Germinal center (tissue), 1 donor: Measurements from ENCODE around the gene LAMB1.
"Not testable (repeated sequence)": the region's sequence is repeated elsewhere in the genome, so short reads cannot be mapped to it uniquely, and the experiment has no call there.

Source experiments
- DNase-seq: peaks from one replicate; pipeline ENCODE4 v3.0.0; 2012; ENCODE audit warnings: mixed read lengths, low spot score

Gene LAMB1

DNA sequence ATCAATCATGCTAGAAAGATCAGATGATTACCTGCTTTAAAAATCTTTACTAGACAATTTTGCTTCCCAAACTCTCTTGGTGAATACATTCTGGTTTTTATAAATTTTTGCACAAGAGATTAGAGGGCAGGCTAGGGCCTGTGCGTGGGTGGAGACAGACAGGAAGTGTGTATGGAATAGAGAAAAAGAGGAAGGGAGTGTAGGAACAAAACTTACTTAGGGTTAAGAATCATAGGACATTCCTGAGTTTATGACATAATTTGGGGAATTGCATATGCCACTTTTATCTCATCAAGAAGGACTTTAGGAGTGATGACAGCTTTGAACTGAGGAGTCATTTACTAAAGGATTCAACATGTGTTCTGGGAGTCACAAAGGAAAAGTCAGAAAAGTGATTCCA is 31.3 kb downstream of the LAMB1 start:
- DNase-seq = no peak

GRCh38 chr7:107971100-107971499 is 31.9 kb downstream of the LAMB1 start:
- no peak for DNase-seq

DNA sequence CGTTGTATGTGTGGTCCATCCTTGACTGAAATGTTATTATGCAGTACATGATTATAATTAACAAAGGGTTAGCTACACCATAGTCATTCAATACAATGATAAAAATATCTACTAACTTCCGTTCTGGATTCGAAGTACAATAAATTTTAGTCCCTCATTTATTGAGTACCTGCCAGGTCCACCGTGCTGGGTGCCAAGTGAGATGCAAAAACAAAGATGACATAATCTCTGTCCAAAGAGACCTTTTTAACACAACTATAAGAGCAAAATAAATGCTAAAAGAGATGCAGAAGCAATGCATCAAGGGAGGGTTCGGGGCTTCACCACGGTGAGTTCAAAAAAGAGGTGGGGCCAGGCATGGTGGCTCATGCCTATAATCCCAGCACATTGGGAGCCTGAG is 33.1 kb downstream of the LAMB1 start:
- DNase-seq = no peak

GRCh38 chr7:107968449-107968848 is 34.5 kb downstream of the LAMB1 start:
- no peak for DNase-seq

- no peak for DNase-seq
Measured at GRCh38 chr7:107967420-107967819, 35.5 kb downstream of the LAMB1 start.

GRCh38 chr7:107966711-107967110 is 36.2 kb downstream of the LAMB1 start:
- DNase-seq = no peak

GRCh38 chr7:107964510-107964909 is 38.5 kb downstream of the LAMB1 start:
- no peak for DNase-seq

DNA sequence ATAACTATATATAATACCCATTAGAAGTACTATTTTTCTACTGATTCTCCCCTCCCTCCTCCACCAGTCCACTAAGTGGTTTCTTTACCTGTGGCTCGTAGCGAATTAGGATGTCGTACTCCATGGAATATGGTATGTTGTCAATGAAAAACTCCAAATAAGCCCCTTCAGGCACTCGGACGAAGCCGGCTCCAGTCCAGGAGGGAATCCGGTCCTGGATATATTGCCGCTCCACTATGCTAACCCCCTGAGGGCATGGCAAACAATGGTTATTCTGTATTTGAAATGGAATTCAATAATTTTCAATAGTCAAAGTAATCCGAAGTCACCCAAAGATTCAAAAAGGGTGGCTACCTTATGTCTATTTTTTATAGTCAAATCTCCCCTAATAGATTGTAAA is 40.1 kb downstream of the LAMB1 start:
- DNase-seq = no peak

GRCh38 chr7:107961405-107961804 is 41.6 kb downstream of the LAMB1 start:
- no peak for DNase-seq

DNA sequence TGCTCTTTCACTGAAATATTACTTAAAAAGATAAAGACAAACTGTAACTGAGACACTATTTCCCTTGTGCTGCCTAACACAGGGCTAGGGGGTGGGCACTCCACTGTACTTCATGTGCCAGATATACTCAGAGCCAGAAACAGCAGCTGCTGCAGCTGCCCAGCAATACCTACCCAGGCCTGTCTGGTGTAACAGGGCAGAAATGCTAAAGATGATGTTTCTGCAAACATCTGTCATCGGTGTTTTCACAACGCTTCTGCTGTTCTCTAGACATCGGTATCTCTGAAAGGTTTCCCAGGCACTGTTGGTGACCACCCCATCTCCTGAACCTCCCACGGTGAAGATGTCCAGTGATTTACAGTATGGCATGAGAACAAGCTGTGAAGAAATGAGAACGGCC is 42.7 kb downstream of the LAMB1 start:
- no peak for DNase-seq

DNA sequence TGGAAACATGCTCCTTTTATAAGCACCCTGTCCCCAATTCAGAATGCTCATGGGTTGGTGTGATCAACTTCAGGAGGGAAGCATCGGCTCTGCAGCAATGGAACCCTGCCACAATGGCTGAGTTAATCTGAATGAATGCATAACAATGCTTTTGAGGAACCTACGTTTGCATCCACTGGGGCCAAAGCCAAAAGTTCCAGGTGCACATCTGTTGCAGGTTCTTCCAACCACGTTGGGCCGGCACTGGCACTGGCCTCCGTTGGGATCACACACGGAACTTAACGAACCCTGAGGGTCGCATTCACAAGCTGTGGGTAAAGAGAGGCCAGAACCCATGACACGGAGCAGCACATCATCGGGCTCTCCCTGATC is 43.4 kb downstream of the LAMB1 start:
- no peak for DNase-seq

GRCh38 chr7:107958764-107959526 is 44.0 kb downstream of the LAMB1 start:
- DNase-seq = no peak

DNA sequence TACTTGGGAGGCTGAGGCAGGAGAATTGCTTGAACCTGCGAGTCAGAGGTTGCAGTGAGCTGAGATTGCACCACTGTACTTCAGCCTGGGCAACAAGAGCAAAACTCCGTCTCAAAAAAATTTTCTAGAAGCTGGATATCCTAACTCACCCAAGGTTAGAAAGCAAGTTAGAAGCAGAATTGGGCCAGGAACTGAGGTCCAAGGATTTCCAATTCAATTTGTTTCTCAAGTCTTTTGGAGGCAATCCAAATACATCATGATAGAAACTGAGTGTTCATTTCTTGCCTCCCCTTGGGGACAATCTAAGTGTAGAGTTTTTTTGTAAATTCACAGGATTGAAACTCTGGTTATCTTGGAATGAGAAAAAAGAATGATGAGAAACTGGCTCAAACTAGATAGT is 45.5 kb downstream of the LAMB1 start:
- DNase-seq = no peak

DNA sequence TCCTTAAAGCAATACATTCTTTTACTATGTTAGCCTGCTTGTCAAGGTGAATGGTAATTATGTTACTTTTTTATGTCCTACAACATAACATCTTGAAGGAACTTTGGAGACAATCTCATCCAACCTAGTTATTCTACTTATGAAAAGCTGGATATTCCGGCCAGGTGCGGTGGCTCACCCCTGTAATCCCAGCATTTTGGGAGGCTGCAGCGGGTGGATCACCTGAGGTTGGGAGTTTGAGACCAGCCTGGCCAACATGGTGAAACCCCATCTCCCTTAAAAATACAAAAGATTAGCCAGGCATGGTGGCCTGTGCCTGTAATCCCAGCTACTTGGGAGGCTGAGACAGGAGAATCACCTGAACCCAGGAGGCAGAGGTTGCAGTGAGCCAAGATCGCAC is 46.0 kb downstream of the LAMB1 start:
- DNase-seq = not testable (repeated sequence)

GRCh38 chr7:107955394-107955793 is 47.6 kb downstream of the LAMB1 start:
- DNase-seq = no peak

GRCh38 chr7:107953924-107954303 is 49.0 kb downstream of the LAMB1 start:
- DNase-seq = no peak

- no peak for DNase-seq
Measured at GRCh38 chr7:107953265-107953923, 49.6 kb downstream of the LAMB1 start.

DNA sequence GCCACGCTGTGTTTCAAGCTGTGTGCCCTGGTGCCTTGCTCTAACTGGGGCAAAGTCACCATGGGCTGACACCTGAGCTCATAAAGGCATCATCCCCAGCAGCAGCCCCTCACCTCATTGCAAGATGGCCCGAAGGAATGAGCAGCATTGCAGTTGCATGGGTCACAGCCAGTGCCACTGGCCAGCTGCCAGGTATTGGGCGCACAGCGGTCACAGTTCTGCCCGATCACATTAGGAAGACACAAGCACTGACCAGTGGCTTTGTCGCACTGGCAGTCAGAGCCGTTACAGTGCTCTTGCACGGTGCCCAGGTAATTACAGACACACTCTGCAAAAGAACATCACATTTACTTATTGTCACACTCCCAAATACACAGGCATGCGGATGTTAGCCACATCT is 51.1 kb downstream of the LAMB1 start:
- no peak for DNase-seq

- DNase-seq = no peak
Measured at GRCh38 chr7:107951172-107951787, 51.7 kb downstream of the LAMB1 start.

- DNase-seq = no peak
Measured at GRCh38 chr7:107949443-107949935, 53.5 kb downstream of the LAMB1 start.

GRCh38 chr7:107948645-107949442 is 54.1 kb downstream of the LAMB1 start:
- DNase-seq = no peak

DNA sequence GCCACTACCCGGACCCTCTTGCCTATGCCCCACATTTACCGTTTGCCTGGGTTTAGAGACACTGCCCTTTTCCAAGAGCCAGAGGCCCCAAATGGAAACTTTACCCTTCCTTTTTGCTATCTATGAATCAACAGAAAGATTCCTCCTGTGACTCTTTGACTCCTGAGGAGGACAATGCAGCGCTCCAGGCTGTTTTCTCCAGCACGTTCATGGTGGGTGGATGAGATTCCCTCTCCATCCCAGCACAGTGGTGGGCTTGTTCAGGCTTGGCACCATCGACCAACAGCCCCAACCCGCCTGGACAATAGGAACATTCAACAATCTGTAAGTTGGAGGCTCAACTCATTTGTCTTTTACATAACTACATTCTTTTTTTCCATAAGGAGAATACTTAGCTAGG is 56.1 kb downstream of the LAMB1 start:
- no peak for DNase-seq
